Measurements from ENCODE around the gene PLXNB2. TPM values are rescaled to one million over a fixed set of nuclear protein-coding genes. Genes with fewer than 3 reads are reported as not detected.

Gene PLXNB2
- total and polyA plus RNA-seq, 2 experiments from 2014 or later = 123 to 147 TPM

DNA sequence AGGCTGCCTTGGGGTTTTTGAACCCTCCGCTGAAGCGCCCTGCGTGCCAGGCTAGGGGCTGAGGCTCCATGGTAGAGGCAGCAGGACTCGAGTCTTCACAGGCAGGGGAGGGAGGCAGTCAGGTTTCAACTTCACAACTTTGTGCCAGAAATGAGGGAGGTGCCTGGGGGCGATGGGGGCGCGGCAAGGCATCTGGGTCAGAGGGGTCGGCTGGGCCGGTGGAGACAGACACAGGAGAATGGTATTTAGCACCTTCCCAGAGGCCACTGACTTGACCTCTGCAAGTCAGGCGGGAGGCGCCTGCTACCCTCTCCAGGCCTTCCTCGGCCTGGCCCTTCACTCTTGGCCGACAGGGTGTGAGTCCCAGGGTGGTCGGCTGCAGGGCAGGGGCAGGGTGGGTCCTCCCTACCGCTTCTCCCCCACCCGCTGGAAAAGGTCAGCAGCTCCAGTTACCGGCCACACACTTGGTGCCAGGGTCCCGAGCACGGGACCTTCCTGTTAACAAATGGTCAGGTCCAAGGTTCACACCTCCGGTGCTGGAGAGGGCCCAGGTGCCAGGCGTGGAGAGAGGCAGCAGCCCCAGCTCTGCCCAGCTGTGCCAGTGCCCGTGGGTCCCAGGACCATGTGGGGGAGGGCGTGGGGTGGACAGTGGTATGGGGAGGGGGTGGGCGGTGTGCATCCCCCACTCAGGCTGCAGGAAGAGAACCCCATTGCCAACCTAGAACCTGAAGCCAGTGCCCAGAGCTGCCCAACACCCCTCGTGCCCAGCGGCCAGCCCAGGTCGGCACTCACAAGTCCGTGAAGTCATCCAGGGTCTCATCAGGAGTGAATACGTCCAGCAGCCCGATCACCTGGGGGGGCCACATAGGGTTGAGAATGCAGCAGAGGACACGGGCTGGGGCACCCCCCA, 49.7 kb downstream of the PLXNB2 start:
- Histone ChIP-seq H3K4me3 (no peak overlapping the region), H4K20me1 (ENCODE audit: insufficient read depth) (no peaks in the 10 kb centered on the region), H3K9ac (no peak overlapping the region), H3K4me1 (ENCODE audit: insufficient read depth) (0 out of 2 replicates have a peak, but pooled peaks cover 3% of the 10 kb centered on the region), H3K9me2 (ENCODE audit: insufficient read depth) (no peaks in the 10 kb centered on the region), H3K36me3 (ENCODE audit: low read depth) (no peaks in the 10 kb centered on the region), H3K27ac (no peak overlapping the region), H3K9me3 (ENCODE audit: low read depth) (no peaks in the 10 kb centered on the region), H2AFZ (no peak overlapping the region), H3K4me2 (ENCODE audit: unreplicated experiment) (no peak overlapping the region), H3K27me3 (replicated peaks; ENCODE audit: insufficient read depth) (no peaks in the 10 kb centered on the region), H3F3A (ENCODE audit: insufficient read depth) (no peaks in the 10 kb centered on the region), H3K79me2 (ENCODE audit: insufficient read depth) (peaks cover 22% of the 10 kb centered on the region)
- DNase-seq = no peak
- 67 to 72% methylated on average over 29 to 31 of the region's 31 CpGs for WGBS, 2 experiments (ENCODE audit: low coverage in 1 of 2, low lambda C conversion rate in 2 of 2, missing lambda C conversion rate in 2 of 2)
- TF ChIP-seq EZH2phosphoT487 (IDR thresholded peaks at IDR 0.05; ENCODE audit: insufficient read depth, low read depth) = no peak
- TF ChIP-seq EZH2 (IDR thresholded peaks at IDR 0.05; ENCODE audit: insufficient read depth, poor library complexity, severe bottlenecking) = no peak
- in situ Hi-C loops (cut with MboI) = no loop called here

GRCh38 chr22:50257041-50257440, 50.4 kb downstream of the PLXNB2 start:
- Histone ChIP-seq H4K20me1 (ENCODE audit: insufficient read depth) (no peaks in the 10 kb centered on the region), H3K36me3 (ENCODE audit: low read depth) (no peaks in the 10 kb centered on the region), H3K9me3 (ENCODE audit: low read depth) (no peaks in the 10 kb centered on the region), H3K27me3 (replicated peaks; ENCODE audit: insufficient read depth) (no peaks in the 10 kb centered on the region), H3K4me2 (ENCODE audit: unreplicated experiment) (no peak overlapping the region), H3K9ac (no peak overlapping the region), H3K4me1 (ENCODE audit: insufficient read depth) (0 out of 2 replicates have a peak, but pooled peaks cover 3% of the 10 kb centered on the region), H2AFZ (no peak overlapping the region), H3K79me2 (ENCODE audit: insufficient read depth) (peaks cover 22% of the 10 kb centered on the region), H3K4me3 (no peak overlapping the region), H3K27ac (no peak overlapping the region), H3K9me2 (ENCODE audit: insufficient read depth) (no peaks in the 10 kb centered on the region), H3F3A (ENCODE audit: insufficient read depth) (no peaks in the 10 kb centered on the region)
- no peak for TF ChIP-seq EZH2 (IDR thresholded peaks at IDR 0.05; ENCODE audit: insufficient read depth, poor library complexity, severe bottlenecking)
- TF ChIP-seq EZH2phosphoT487 (IDR thresholded peaks at IDR 0.05; ENCODE audit: insufficient read depth, low read depth) = no peak
- in situ Hi-C loops (cut with MboI) = no loop called here
- no peak for DNase-seq
- WGBS, 2 experiments (ENCODE audit: low coverage in 1 of 2, low lambda C conversion rate in 2 of 2, missing lambda C conversion rate in 2 of 2) = 81 to 82% methylated on average over 14 to 16 of the region's 16 CpGs

- Histone ChIP-seq H3K4me3 (no peak overlapping the region), H3K9me3 (ENCODE audit: low read depth) (no peaks in the 10 kb centered on the region), H2AFZ (no peak overlapping the region), H3K9ac (no peak overlapping the region), H3K9me2 (ENCODE audit: insufficient read depth) (no peaks in the 10 kb centered on the region), H3K4me1 (ENCODE audit: insufficient read depth) (0 out of 2 replicates have a peak, but pooled peaks cover 3% of the 10 kb centered on the region), H3K27me3 (replicated peaks; ENCODE audit: insufficient read depth) (no peaks in the 10 kb centered on the region), H3K27ac (no peak overlapping the region), H3K4me2 (ENCODE audit: unreplicated experiment) (no peak overlapping the region), H4K20me1 (ENCODE audit: insufficient read depth) (no peaks in the 10 kb centered on the region), H3K36me3 (ENCODE audit: low read depth) (no peaks in the 10 kb centered on the region), H3K79me2 (ENCODE audit: insufficient read depth) (peaks cover 22% of the 10 kb centered on the region), H3F3A (ENCODE audit: insufficient read depth) (no peaks in the 10 kb centered on the region)
- no peak for DNase-seq
- in situ Hi-C loops (cut with MboI) = no loop called here
- WGBS, 2 experiments (ENCODE audit: low coverage in 1 of 2, low lambda C conversion rate in 2 of 2, missing lambda C conversion rate in 2 of 2) = 94 to 99% methylated on average over 12 of the region's 12 CpGs
- TF ChIP-seq EZH2 (IDR thresholded peaks at IDR 0.05; ENCODE audit: insufficient read depth, poor library complexity, severe bottlenecking) (no peak), EZH2phosphoT487 (IDR thresholded peaks at IDR 0.05; ENCODE audit: insufficient read depth, low read depth) (no peak)
Measured at GRCh38 chr22:50256258-50256862, 51.1 kb downstream of the PLXNB2 start.

DNA sequence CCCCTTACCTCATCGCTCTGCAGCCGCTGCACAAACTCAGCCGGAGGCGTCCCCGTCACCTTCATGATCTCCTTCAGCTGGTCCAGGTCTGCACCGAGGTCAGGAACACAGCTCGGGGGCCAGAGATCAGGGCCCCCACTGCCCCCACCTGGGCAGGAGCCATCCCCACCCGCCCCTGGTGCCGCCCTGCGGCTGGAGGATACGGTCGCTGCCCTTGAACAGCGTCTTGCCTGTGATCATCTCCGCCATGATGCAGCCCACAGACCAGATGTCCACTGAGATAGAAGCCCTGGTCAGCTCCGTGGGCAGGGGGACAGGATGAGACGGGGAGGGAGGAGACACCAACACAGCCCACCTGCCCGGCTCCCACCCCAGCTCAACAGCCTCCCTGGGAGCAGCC, 51.8 kb downstream of the PLXNB2 start:
- WGBS, 2 experiments (ENCODE audit: low coverage in 1 of 2, low lambda C conversion rate in 2 of 2, missing lambda C conversion rate in 2 of 2) = 94 to 95% methylated on average over 13 to 17 of the region's 17 CpGs
- Histone ChIP-seq H3K79me2 (ENCODE audit: insufficient read depth) (peaks cover 22% of the 10 kb centered on the region), H3K4me3 (no peak overlapping the region), H3K4me2 (ENCODE audit: unreplicated experiment) (no peak overlapping the region), H3K9ac (no peak overlapping the region), H3K9me3 (ENCODE audit: low read depth) (no peaks in the 10 kb centered on the region), H3F3A (ENCODE audit: insufficient read depth) (no peaks in the 10 kb centered on the region), H2AFZ (no peak overlapping the region), H4K20me1 (ENCODE audit: insufficient read depth) (no peaks in the 10 kb centered on the region), H3K36me3 (ENCODE audit: low read depth) (no peaks in the 10 kb centered on the region), H3K27me3 (replicated peaks; ENCODE audit: insufficient read depth) (no peaks in the 10 kb centered on the region), H3K27ac (no peak overlapping the region), H3K9me2 (ENCODE audit: insufficient read depth) (no peaks in the 10 kb centered on the region), H3K4me1 (ENCODE audit: insufficient read depth) (0 out of 2 replicates have a peak, but pooled peaks cover 3% of the 10 kb centered on the region)
- DNase-seq = no peak
- in situ Hi-C loops (cut with MboI) = no loop called here
- TF ChIP-seq EZH2phosphoT487 (IDR thresholded peaks at IDR 0.05; ENCODE audit: insufficient read depth, low read depth) = no peak
